Cerebellar nuclear complex (tissue), 1 donor: ENCODE data around the gene EPAS1.

ENCODE experiments used
- DNase-seq, 2 experiments: peaks; one replicate each; lab custom pipeline; 2025; lab: John Stamatoyannopoulos, UW

Gene EPAS1

DNA sequence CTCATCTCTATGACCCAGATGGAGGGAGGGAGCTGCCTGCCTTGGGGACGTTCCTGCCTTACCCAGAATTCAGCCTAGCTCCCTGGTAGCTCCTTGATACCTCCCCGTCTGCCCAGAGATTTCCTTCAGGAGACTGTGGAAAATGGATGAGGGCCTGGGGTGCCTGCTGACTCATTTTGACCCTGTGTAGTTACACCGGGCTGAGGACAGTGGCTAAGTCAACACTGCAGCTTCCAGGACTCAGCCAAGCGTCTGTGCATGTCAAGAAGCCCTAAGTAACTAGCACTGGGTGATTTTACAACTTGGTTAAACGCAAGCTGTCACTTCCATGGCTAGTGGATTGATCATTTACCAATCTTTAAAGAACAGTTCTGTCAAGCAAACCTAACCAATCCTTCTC, 23.3 kb upstream of the EPAS1 start:
- no peak for DNase-seq

DNA sequence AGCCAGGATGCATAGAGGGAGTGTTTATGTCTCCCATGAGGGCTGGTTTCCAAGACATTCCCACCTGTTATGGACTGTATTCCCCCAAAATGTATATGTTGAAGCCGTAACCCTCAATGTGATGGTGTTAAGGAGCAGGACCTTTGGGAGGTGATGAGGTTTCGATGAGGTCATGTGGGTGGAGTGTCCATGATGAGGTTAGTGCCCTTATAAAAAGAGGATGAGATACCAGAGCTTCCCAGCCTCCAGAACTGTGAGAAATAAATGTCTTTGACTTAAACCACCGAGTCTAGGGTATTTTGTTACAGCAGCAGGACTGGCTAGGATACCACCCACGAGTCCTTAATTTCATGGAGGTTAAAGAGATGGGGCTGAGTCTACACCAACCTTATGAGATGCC, 22.6 kb upstream of the EPAS1 start:
- no peak for DNase-seq

DNA sequence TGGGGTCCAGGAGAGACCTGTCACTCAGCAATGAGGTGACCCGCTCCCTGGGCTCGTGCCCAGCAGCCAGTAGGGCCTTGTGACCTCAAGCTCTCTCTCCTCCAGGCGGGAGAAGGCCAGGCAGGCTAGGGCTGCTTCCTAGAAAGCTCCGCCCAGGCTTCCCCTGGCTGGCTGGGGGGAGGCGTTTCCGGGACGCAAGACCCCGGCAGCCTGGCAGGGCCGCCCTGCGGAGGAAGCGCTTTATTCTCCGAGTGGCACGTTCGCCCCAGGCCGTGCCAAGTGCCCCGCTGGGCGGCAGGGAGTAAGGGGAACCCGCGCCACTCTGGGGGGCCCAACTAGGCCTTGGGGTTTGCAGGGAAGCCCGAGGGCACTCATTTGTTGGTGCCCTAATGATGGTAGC, 21.2 kb upstream of the EPAS1 start:
- no peak for DNase-seq

DNA sequence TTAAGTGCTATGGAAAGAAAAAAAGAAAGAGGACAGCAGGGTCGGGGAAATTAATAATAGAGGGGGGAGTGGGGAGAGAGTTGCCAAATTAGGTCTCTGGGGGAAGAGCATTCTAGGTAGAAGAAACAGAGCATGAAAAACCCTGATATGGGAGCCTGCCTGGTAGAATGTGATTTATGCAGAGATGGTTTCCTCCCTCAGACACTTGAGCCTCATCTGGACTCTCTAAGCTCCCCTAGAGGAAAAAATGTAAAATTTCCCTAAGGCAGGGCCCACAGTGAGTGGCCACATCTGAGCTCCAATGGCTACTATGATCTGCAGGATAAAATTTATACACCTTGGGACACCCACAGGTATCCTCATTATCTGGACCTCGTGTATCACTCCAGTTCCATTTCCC, 20.6 kb upstream of the EPAS1 start:
- DNase-seq: no peak

DNA sequence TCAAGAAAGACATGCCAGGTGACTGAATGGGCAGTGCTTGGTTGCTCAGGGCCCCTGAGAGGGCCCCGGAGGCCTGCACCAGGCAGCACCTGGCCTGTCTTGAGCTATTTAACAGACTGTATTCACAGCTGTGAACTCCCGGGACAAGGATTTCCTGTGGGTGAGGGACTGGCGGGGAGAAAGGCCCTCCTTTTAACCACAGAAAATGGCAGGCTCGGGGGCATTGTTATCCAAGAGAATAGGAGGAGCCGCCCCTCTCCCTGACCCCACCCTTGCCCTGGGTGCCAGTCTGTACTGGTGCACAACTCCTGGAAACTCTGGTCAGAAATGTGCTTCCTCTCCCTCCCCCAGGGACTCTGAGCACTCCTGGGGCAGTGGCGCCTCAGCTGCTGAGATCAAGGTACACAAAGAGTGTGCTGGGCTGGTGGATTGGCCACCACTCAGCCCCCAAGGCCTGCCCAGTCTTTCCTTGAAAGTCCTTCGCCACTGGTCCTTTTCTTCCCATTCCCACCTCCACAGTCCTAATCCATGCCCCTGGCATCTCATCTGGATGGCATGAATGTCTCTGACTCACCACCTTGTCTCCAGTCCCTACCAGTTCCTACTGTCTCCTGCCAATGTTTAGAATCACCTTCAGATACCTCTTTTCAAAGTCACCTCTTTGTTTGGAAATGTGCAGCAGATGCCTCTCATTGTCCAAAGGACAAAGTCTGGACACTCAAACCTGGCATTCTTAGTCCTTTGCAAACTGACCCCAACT, 19.6 kb upstream of the EPAS1 start:
- DNase-seq: no peak

DNA sequence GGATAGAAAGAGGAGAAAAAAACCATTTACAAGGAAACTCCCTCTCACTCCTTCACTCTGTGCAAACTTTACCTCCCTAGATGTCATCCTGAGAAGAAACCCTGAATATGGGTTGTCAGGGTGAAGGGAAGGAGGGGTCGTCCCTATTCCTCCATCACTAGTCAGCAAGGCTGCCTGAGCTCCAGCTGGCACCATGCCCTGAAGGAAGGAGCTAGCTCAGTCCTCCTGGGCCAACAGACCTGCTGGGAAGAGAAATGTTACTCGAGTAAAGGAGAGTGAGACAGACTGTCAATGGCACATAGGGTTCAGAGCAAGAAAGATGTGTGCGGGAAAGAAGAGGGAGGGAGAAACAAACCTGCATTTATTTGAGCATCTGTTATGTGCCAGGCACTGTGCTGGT, 18.3 kb upstream of the EPAS1 start:
- no peak for DNase-seq

DNA sequence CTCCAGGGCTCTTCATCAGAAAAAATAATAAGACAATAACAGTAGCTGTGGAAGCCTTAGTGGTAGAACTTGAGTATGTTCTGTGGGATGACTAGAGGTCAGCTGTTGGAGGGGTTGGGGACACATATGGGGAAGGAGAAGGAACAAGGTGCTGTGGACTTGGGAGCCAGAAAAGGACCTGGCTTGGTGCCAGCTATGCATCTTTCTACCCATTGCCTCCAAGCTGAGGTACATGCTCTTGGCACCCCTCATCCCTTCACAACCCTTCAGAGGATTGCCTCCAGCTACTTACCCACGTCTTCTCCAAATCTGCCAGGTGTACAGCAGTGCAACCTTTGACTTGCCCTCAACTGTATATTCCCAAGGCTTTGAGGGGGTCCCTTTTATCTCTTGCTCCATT, 15.3 kb upstream of the EPAS1 start:
- no peak for DNase-seq

DNA sequence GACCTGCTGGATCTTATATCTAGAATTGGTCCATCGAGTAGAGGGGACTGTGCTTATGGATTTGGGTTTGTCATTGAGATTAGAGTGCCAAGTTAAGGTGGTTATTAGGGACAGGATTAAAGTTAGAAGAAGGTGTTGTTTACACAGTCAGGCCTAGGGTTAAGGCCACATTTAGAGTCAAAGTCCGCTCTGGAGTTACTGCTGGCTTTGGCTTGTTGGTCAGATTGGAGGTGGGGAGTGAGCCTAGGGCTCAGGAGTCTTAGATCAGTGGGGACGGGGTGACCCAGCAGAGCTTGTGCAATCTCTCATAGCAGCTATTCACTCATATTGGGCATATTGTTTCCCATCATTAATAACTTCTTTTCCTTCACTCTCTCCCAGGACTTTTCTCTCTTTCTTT, 13.5 kb upstream of the EPAS1 start:
- DNase-seq: no peak

DNA sequence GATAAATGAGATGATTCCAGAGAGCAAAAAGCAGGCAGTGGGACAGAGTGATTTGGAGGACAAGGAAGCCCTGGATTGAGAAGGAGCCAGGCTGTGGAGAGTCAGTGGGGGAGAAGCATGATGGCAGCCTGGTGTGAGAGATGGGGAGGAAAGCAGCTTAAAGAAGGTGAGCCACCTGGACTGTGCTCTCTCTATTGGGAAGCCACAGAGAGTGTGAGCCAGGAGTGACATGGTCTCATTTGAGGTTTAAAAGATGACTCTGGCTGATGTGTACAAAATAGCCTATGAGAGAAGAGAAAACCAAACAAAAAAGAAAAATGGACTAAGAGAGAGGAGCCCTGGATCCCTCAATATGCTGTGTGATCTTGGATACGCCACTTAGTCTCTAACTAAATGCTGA, 12.9 kb upstream of the EPAS1 start:
- no peak for DNase-seq

DNA sequence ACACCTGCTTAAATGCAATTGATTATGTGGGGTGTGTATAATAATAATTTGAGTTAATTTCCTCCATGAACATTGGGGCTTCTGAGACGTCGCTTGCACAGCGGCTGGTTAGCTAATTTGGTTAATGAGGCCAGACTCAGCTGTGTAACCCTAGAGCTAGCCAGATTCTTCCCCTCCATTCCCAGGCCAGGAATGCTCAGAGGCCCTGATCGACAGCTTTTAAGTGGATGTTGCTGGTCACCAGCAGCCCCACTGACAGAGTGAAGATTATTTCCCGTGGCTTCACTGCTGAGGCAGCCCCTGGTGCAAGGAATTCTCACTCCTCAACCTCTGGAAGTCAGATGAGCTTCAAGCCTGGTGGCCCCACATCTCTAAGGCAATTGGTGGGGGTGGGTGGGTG, 12.4 kb upstream of the EPAS1 start:
- DNase-seq: no peak

DNA sequence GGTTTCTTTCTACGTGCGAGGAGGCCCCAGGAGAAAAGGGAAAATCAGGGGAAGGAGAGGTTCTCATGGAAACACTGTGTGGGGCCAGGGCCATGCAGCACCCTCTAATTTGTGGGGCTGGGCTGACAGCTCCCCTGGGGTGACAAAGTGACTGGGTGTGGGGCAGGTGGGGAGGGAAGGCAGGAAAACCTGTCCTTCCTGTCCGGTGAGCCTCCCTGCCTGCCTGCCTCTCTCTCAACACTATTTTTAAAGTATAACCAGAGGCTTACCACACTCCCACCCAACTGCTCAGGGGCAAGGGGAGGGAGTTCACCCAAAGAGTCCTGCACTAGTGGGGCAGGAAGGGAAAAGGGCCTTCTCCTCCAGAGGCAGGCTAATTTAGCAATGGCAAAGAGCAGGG, 10.5 kb upstream of the EPAS1 start:
- DNase-seq: no peak

DNA sequence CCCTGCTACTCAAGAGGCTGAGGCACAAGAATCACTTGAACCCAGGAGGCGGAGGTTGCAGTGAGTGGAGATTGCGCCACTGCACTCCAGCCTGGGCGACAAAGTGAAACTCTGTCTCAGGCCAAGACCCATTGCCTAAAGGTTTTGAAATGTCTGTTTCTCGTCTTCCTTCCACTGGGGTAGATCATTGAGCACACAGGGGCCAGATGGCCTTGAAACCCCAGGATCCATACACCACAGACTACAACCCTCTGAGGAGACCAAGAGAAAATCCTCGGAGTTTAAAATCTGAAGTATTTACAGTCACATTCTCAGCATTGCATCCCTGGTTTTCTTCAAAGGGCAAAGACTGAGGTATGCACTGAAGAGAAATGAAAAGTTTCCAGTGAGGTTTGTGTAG, 7.1 kb upstream of the EPAS1 start:
- DNase-seq: no peak

DNA sequence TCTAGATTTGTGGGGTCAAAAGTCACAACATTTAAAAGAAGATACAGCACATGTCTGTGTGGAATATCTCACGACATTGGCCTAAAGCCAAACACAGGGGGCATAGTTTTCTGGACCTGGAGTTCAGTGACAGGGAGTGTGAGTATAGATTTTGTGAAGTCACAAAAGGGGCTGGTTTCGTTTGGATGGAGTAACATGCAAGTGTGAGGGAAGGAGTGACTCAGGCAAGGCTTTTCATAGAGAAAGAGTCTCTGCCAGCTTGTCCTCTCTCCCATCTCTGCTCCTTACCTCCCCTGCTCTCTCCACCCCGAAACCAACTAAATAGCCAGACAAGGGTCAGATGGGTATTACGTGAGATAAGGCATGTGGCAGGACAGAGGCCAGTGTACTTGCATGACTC, 3.7 kb upstream of the EPAS1 start:
- no peak for DNase-seq

DNA sequence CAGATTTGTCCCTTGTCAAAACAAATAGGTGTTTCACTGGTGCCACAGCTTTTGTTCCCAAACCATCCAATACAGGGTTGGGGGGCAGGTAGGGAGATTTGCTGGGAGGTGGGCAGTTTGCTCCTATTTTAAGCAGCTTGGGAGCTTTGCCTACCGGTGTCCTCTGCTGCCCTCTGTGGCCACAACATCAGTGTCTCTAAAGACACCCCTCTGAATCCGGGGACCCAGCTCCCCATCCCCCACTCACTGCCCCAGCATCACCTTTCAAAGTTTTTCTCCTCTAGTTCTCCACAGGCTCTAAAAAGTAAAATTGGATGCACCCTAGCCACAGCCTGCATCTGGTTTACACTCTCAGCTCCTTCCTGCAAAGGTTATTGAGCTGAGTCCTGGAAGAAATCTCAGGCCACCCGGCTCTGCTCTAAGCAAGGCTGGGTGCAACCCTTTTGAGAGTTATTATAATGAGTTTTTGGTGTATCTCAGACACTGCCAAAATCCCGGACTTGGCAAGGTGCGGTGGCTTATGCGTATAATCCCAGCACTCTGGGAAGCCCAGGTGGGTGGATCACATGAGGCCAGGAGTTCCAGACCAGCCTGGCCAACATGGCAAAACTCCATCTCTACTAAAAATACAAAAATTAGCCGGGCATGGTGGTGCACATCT, 2.9 kb upstream of the EPAS1 start:
- DNase-seq: no peak

DNA sequence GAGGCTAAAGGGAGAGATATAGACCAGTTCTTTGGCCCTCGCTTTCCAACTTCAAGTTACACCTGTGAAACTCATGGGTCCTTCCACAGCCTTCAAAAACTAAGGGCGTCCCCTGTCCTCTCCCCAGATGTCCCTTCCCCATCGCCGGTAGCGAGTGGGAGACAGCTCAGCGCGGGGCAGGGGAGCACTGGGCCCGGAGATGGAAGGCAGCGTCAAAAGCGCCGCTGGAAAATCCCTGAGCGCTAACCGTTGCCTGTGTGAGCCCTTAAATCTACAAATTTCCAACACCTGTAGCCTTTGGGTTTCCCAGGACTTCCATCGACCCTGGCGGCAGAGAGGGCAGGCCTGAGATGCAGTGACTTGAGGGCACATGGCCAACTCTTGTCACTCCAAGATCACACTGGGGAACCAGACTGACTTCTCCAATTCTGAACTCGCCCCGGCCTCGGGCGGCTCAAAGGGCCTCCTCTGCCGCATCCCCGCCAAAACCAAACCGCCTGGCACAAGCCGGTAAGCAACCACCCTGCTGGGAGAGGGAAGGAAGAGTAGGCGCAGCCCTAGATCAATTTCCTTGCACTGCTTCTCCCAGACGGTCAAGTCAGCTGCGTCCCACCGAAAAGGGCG, 879 bp upstream of the EPAS1 start:
- no peak for DNase-seq

DNA sequence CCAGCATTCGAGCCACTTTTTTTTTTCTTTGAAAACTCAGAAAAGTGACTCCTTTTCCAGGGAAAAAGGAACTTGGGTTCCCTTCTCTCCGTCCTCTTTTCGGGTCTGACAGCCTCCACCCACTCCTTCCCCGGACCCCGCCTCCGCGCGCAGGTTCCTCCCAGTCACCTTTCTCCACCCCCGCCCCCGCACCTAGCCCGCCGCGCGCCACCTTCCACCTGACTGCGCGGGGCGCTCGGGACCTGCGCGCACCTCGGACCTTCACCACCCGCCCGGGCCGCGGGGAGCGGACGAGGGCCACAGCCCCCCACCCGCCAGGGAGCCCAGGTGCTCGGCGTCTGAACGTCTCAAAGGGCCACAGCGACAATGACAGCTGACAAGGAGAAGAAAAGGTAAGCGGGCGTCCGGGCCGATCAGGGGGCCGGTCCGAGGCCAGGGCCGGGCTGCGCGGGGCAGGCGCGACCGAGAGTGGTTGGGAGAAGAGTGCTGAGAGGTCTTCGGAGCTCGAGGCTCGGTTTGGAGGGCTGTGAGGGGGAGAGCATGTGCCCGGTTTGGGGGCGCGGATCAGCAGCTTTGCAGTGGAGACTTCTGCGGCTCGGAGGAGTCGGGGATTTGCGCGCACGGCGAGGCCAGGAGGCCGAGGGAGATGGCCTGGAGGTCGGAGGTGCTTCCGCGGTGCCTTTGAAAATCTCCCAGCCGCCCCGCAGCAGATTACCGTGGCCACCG, 502 bp downstream of the EPAS1 start:
- no peak for DNase-seq

DNA sequence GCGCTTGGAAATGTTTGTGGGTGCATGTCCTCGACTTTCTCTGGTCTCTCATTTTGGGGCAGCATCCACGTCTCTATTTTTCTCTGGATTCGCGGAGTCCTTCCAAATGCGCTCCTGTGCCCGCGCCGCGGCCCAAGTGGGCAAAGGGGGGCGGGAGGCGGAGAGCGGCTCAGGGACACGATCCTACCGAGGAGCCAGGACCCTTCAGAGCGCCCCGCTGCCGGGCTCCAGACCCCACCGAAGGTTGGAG, 990 bp downstream of the EPAS1 start:
- DNase-seq: no peak

DNA sequence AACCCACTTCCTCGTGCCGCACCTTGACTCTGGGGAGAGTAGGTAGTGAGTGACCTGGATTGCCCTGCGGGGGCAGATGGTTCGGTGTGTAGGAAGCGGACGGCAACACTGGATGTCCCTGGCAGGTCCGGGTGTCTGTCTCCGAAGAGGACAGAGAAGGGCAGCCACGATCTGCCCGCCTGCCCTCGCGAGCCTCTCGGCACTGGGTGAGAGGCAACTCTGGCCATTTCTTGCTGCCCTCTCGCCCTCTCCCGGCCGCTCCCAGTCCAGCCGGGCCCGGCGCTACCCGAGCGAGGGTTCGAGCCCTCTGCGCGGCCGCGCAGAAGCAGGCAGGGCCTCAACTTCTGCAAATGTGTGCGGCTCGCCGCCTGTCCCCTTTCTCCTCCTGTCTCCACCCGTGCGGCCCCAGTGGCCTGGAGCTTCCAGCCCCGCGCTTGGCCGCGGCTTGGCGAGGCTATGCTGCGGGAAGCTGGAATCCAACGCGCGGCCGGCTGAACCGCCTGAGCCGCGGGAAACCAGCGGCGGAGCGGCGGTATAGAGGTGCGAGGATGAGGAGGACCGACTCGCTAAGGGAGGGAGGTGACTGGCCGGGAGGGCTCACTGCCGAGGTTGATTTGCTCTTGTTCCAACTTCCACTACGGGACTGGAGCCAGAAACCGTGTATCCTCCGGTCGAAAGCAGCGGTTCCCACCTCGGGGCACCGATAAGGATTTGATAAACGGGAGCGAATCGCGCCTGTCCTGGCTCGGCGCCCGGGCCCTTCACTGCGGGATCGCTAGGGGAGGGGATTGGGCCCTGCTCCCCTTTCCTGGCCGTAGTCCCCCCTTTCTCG, 1.5 kb downstream of the EPAS1 start:
- no peak for DNase-seq

DNA sequence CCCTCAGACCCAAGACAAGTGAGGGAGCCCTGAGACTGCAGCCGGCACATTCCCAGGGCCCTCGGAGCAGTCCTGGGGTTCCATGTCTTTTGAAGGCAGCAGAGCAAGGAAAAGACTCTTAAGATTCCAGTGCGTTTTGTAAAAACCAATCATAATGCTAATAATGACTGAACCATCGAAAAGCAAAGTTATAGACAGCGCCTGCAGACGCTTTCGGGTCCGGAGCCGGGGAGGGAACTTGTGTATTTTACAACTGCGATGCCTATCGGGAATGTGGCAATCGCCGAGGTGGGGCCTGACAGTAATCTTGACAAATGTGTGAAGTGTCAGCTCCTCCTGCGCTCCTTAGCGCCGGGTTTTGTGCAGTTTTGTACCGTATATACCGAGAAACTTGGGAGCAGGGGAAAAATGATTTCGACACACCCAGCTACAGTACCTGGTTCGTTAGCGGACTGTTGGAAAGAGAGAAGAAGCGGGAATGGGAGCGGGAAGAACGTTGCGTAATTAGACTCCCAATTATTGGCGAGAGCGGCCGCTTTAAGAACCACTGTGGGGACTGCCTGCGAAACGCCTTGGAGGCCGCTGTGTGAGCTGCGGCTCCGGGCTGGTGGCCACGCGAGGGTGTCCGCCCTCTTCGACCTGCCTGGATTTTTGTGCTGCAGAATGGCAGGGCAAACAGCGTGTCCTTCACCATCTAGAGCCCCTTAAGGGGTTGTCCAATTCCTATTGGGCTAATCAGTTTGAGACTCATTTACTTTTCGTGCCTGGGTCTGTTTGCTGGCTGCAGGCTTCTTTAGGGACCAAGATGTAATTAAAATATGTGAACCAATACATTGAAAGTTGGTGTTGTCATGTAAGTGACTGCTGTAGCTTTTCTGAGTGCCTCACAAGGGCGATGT, 2.4 kb downstream of the EPAS1 start:
- DNase-seq: no peak

DNA sequence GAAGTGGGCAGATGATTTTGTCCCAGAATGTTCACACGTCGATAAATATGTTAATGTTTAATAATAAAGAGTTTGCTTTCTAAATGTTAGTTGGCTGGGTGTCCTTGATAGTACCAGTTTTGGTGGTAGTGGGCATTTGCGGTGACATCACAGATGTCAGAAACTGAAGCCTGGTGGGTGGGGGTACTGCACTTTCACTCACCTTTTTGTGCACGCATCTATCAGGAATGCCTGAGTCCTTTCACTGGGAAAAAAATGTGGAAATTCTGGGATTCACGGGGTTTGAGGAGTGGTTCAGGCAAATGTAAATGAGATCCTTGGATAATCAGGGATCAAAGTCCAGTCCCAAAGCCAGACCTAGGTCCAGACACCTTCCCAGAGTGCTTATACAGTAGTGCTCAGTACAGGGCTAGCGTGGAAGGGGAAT, 3.2 kb downstream of the EPAS1 start:
- DNase-seq: no peak

DNA sequence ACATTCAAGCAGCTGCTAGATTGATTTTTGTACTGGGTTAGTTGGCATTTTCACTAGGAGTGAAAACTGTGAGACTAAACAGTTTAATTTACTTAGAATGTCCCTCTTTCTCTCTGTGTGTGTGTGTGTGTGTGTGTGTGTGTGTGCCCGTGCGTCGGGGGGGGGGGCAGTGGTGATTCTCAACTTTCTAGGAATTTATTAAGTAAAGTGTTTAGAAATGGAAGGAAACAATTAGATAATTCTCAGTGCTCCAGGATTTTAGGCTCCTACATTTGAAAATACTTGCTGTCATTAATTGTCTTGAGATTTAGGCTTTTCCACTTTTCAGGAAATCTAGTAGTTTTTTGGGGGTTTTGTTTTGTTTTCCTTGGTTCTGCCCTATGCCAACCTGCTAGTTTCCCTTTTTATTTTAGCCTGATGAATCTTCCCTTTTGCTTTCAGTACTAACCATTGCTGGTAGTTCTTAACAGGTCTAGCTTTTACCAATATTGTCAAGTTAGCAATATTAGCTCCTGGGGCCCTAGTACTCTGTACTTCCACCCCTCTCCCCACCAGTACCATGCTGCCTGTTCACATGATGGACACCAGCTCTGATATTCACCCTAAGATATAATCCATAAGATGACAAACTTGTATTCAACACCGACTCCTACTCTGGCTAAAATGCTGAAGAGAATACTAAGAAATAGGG, 4.9 kb downstream of the EPAS1 start:
- DNase-seq: no peak
